Fibroblast of mammary gland (primary cell): Measurements from ENCODE around the gene B3GALT5.

Experiments
- DNase-seq: peaks from one replicate; pipeline ENCODE4 v3.0.0-alpha.2; 2010; ENCODE audit warnings: low read depth
- H3K4me3 ChIP-seq: 2 replicates; pipeline ENCODE4 v1.5.1; 2011; ENCODE audit warnings: low read depth, mild to moderate bottlenecking, low read length, moderate library complexity; ENCODE audit not compliant: control insufficient read depth
- TF ChIP-seq, protein P1 (sequence below): conservative IDR thresholded peaks from 2 replicates; pipeline ENCODE4 v1.5.1; 2011; ENCODE audit warnings: low read depth, low read length, inconsistent platforms; ENCODE audit not compliant: control insufficient read depth, insufficient read depth

Gene B3GALT5

DNA sequence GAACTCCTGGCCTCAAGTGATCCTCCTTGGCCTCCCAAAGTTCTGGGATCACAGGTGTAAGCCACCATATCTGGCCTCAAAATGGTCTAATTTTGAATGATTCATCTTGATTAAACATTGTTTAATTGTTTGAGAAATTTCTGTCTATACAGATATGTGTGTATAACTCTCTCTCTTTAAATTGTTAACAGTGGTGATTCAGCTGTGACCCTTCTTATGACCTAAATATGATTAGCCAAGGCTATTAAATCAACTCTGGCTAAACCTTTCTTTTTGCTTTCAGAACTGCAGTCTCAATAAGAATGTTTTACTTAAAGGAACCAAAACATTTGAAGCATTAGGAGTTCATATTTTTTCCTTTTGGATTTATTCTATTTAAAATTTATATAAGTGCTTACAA is 19.2 kb upstream of the B3GALT5 start:
- no peak overlapping the region for H3K4me3 ChIP-seq
- DNase-seq = no peak
- TF ChIP-seq, protein P1, sequence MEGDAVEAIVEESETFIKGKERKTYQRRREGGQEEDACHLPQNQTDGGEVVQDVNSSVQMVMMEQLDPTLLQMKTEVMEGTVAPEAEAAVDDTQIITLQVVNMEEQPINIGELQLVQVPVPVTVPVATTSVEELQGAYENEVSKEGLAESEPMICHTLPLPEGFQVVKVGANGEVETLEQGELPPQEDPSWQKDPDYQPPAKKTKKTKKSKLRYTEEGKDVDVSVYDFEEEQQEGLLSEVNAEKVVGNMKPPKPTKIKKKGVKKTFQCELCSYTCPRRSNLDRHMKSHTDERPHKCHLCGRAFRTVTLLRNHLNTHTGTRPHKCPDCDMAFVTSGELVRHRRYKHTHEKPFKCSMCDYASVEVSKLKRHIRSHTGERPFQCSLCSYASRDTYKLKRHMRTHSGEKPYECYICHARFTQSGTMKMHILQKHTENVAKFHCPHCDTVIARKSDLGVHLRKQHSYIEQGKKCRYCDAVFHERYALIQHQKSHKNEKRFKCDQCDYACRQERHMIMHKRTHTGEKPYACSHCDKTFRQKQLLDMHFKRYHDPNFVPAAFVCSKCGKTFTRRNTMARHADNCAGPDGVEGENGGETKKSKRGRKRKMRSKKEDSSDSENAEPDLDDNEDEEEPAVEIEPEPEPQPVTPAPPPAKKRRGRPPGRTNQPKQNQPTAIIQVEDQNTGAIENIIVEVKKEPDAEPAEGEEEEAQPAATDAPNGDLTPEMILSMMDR = no peak

DNA sequence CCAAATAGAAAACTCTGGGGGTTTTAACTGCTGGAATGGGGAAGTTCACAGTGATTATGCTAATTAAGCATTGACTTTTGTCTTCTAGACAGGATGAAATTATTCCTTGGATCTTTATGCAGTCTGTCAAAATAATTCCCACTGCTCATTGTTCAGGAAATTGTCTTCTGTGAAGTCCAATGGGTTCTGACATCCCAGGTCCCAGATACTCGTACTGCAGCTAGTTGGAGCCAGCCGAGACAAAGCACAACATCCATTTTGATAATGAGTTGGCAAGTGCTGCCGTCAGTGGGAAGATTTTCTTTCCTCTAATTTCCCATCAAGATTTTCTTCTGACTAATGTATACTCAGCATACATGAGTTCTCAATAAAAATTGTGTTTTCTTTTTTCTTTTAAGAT is 17.3 kb upstream of the B3GALT5 start:
- H3K4me3 ChIP-seq = no peak overlapping the region
- no peak for DNase-seq
- TF ChIP-seq, protein P1 = no peak

DNA sequence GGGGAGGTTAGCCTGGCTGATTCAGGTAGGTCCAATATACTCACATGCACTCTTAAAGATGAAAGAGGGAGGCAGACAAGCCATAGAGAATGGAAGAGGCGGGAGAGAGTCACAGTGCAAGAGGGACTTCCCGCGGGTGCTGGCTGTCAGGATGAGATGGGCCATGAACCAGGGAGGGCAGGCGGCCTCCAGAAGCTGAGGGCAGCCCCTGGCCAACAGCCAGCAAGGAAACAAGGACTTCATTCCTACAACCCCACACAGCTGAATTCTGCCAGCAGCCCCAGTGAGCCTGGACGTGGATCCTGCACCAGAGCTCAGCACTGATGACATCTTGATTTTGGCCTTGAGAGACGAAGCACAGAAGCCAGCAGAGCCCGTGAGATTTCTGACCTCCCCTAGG is 15.1 kb upstream of the B3GALT5 start:
- H3K4me3 ChIP-seq = no peak overlapping the region
- no peak for DNase-seq
- TF ChIP-seq, protein P1 = no peak

DNA sequence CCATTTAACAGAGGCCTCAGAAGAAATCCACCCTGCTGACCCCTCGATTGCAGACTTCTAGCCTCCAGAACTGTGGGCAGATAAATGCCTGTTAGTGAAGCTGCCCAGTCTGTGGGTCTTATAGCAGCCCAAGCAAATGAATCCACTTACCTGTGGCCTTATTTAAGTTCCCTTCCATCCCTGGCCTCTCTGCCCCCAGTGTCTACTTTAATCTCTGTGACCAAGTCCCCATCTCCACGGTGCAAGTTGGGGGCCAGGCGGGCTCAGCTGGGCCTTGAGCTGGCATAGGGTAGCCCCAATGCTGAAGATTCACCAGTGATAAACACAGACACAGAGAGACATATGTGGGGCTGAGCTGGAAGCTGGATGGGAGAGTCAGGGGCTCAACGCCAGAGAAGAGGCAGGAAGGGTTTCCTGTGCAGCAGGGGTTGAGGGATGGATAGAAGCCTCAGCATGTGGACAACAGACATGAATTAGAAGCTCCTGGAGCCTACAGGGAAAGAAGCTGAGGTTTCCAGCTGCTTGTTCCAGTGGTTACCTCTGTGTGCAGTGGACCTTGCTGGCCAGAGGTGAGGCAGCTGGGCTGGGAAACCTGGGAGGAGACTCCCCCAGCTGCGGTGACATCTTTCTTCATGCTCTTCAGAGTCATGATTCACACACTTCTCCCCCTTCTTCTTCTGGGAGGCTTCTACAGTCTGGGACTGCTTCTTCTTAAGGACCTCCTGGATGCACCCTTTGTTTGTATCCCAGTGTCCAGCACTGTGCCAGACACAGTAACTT is 13.4 kb upstream of the B3GALT5 start:
- H3K4me3 ChIP-seq = no peak overlapping the region
- DNase-seq = no peak
- TF ChIP-seq, protein P1 = no peak

DNA sequence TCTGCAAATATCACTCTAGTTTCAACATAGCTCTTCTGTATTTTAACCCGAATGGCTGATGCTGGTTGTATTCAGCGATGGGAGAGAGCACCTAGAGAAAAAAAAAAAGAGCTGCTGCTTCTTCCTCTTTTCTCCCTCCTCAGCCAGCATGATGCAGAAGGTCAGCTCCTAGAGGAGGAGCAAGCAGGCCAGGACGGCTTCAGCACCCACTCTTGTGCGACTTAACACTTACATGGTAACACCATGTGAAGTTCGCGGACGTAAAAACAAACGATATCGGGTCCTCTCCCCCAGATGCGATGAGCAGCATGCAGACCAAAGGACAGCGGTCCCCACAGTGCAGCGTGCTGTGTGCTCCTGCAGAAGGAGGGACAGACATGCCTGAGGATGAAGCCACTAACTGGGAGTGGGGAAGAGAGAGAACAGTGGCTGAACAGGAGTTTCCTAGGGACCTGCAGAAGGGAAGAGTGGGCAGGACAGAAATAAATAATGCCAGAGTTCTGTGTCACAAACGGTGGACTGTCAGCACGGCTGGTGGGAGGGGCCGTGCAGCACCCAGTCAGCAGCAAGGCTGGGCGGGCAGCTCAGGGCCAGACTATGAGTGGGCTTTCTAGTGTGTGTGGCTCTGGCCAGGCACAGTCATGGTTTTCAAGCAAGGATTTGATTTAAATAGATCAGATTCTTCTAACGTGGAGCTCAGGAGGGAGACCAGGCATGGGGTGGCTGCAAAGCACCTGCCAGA is 11.4 kb upstream of the B3GALT5 start:
- TF ChIP-seq, protein P1 = no peak
- no peak overlapping the region for H3K4me3 ChIP-seq
- DNase-seq = no peak

DNA sequence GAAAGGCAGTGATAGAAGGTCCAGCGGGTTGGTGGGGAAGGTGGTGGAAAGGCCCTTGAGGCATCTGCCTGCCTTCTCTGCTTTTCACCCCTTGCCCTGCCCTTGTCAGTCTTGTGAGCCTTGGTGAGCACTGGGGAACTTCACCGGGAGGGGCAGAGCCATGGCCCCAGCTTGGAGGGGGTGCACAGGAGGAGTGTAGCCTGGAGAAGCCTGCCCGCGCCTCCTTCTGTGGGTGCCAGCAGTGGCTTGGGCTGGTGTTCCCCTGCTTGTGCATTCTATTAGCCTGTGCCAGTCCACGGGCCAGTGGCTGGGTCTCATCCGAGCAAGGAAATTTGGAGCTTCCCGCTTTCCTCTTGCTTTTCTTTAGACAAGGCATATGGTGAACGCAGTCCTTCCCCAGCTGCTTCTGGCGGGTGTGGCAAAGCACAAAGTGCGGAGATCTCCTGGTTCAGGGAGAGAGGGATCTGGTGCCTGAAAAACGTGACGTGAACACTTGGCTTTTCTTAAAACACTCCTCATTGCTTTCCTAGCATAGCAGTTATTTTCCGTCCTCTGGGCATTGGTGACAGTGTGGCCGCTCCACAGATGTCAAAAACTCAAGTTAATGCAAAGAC is 10.6 kb upstream of the B3GALT5 start:
- H3K4me3 ChIP-seq = no peak overlapping the region
- DNase-seq = no peak
- TF ChIP-seq, protein P1 = no peak
